Astrocyte (in vitro differentiated cells and primary cell): Measurements from ENCODE around the gene PPP1CB. TPM values are rescaled to one million over a fixed set of nuclear protein-coding genes. Genes with fewer than 3 reads are reported as not detected.

Source experiments
- DNase-seq: peaks from one replicate; pipeline ENCODE4 v3.0.0-alpha.2; 2010; ENCODE audit warnings: low read depth
- FAIRE-seq: peaks from 2 replicates; lab custom pipeline; 2011; peaks lifted over from hg19 to GRCh38; lab: Jason Lieb, UNC
- H2AFZ ChIP-seq: 2 replicates; pipeline ENCODE4 v1.6.0; 2012; ENCODE audit warnings: low read depth, low read length, inconsistent platforms
- H3K27ac ChIP-seq: 2 replicates; pipeline ENCODE4 v1.5.1; 2011; ENCODE audit warnings: low read depth, low read length, inconsistent platforms
- H3K27me3 ChIP-seq: 2 replicates; pipeline ENCODE4 v1.6.0; 2011; ENCODE audit warnings: low read length, inconsistent platforms; ENCODE audit not compliant: insufficient read depth
- H3K36me3 ChIP-seq: 2 replicates; pipeline ENCODE4 v1.5.1; 2011; ENCODE audit warnings: low read length, inconsistent platforms; ENCODE audit not compliant: insufficient read depth
- H3K4me1 ChIP-seq: 2 replicates; pipeline ENCODE4 v1.5.1; 2011; ENCODE audit warnings: low read length, inconsistent platforms; ENCODE audit not compliant: insufficient read depth
- H3K4me2 ChIP-seq: 2 replicates; pipeline ENCODE4 v1.6.0; 2012; ENCODE audit warnings: low read length, inconsistent platforms
- H3K4me3 ChIP-seq: 2 replicates; pipeline ENCODE4 v1.5.1; 2011; ENCODE audit warnings: low read depth, mild to moderate bottlenecking, low read length, inconsistent platforms; ENCODE audit not compliant: insufficient read depth
- H3K79me2 ChIP-seq: 2 replicates; pipeline ENCODE4 v1.6.0; 2012; ENCODE audit warnings: mild to moderate bottlenecking, low read length, inconsistent platforms; ENCODE audit not compliant: insufficient read depth
- H3K9ac ChIP-seq: 2 replicates; pipeline ENCODE4 v1.6.0; 2012; ENCODE audit warnings: mild to moderate bottlenecking, low read length, inconsistent platforms
- H3K9me3 ChIP-seq: 2 replicates; pipeline ENCODE4 v1.5.1; 2012; ENCODE audit warnings: low read depth, mild to moderate bottlenecking, low read length, inconsistent platforms; ENCODE audit not compliant: insufficient read depth
- H4K20me1 ChIP-seq: 2 replicates; pipeline ENCODE4 v1.6.0; 2012; ENCODE audit warnings: low read length, inconsistent platforms; ENCODE audit not compliant: insufficient read depth
- H3K27ac Mint-ChIP-seq: one replicate; pipeline ENCODE4 v1.8.0; 2021; ENCODE audit warnings: mild to moderate bottlenecking, mixed read lengths; ENCODE audit not compliant: unreplicated experiment
- H3K27me3 Mint-ChIP-seq: one replicate; pipeline ENCODE4 v1.8.0; 2021; ENCODE audit warnings: low read depth, mixed read lengths; ENCODE audit not compliant: unreplicated experiment
- H3K36me3 Mint-ChIP-seq: one replicate; pipeline ENCODE4 v1.8.0; 2021; ENCODE audit warnings: low read depth, mixed read lengths; ENCODE audit not compliant: unreplicated experiment
- H3K4me1 Mint-ChIP-seq: one replicate; pipeline ENCODE4 v1.8.0; 2021; ENCODE audit warnings: low read depth, mixed read lengths; ENCODE audit not compliant: unreplicated experiment
- H3K4me3 Mint-ChIP-seq: one replicate; pipeline ENCODE4 v1.8.0; 2021; ENCODE audit warnings: mild to moderate bottlenecking, moderate library complexity, mixed read lengths; ENCODE audit not compliant: unreplicated experiment
- H3K9me3 Mint-ChIP-seq: one replicate; pipeline ENCODE4 v1.8.0; 2021; ENCODE audit warnings: mild to moderate bottlenecking, mixed read lengths; ENCODE audit not compliant: unreplicated experiment
- CTCF ChIP-seq: IDR thresholded peaks from 2 replicates; pipeline ENCODE4 v1.5.1; 2011; ENCODE audit warnings: low read depth, mild to moderate bottlenecking, inconsistent platforms, low read length, moderate library complexity; ENCODE audit not compliant: insufficient read depth
- EZH2 ChIP-seq: IDR thresholded peaks from 2 replicates; pipeline ENCODE4 v1.6.1; 2012; ENCODE audit warnings: mild to moderate bottlenecking, low read length, inconsistent platforms; ENCODE audit not compliant: insufficient read depth
- total RNA-seq: library from RNA; stranded (reverse); gene quantifications from 2 replicates; pipeline ENCODE4 v1.2.1, GENCODE V29; 2021

PPP1CB gene
- total RNA-seq, 1 donor from 2014 or later, result 250 TPM

GRCh38 chr2:28720345-28720744 is 31.3 kb upstream of the PPP1CB start:
- Mint-ChIP-seq H3K4me1 (peaks cover 14% of the 10 kb centered on the region), H3K36me3 (no peaks in the 10 kb centered on the region), H3K4me3 (no peak overlapping the region), H3K27ac (no peak overlapping the region), H3K9me3 (peaks cover 2% of the 10 kb centered on the region), H3K27me3 (no peaks in the 10 kb centered on the region)
- H3K4me3 ChIP-seq, result no peak overlapping the region
- H3K27ac ChIP-seq, result no peak overlapping the region
- no peak overlapping the region for H2AFZ ChIP-seq
- no peak overlapping the region for H3K4me2 ChIP-seq
- H3K9ac ChIP-seq, result no peak overlapping the region
- no peaks in the 10 kb centered on the region for H4K20me1 ChIP-seq
- H3K79me2 ChIP-seq, result no peaks in the 10 kb centered on the region
- TF ChIP-seq EZH2, result no peak
- no peak for TF ChIP-seq CTCF
- peaks cover 17% of the 10 kb centered on the region for H3K4me1 ChIP-seq
- no peaks in the 10 kb centered on the region for H3K9me3 ChIP-seq
- DNase-seq, result no peak
- FAIRE-seq, result no peak
- H3K36me3 ChIP-seq, result no peaks in the 10 kb centered on the region
- H3K27me3 ChIP-seq, result no peaks in the 10 kb centered on the region

DNA sequence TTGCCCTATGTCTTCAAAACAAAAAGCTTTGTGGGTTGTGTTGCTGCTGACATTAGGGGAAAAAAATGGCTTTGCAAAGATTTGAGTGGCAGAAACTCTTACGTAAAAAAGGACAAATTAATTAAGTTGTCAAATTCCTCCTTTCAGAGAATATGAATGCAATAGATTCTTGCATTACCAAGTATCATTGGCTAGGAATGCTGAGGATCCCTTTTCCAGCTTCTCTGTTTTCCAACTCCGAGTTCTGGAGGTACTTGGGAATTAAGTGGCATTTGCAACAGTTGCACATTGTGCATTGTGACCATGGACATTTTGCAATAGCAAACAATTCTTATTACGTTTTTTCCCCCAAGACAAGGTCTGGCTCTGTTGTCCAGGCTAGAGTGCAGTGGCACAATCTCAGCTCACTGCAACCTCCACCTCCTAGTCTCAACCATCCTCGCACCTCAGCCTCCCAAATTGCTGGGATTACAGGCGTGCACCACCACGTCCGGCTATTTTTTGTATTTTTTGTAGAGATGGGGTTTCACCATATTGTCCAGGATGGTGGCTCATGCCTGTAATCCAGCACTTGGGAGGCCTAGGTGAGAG is 29.9 kb upstream of the PPP1CB start:
- no peak overlapping the region for H3K4me3 Mint-ChIP-seq
- no peaks in the 10 kb centered on the region for H3K27me3 ChIP-seq
- H3K9me3 Mint-ChIP-seq, result peaks cover 2% of the 10 kb centered on the region
- no peak for DNase-seq
- H3K4me1 Mint-ChIP-seq, result peaks cover 7% of the 10 kb centered on the region
- no peak overlapping the region for H3K9ac ChIP-seq
- no peaks in the 10 kb centered on the region for H3K79me2 ChIP-seq
- H3K9me3 ChIP-seq, result no peaks in the 10 kb centered on the region
- H4K20me1 ChIP-seq, result no peaks in the 10 kb centered on the region
- peaks cover 9% of the 10 kb centered on the region for H3K4me1 ChIP-seq
- H3K4me2 ChIP-seq, result no peak overlapping the region
- H3K36me3 Mint-ChIP-seq, result no peaks in the 10 kb centered on the region
- H2AFZ ChIP-seq, result no peak overlapping the region
- no peak for FAIRE-seq
- no peak overlapping the region for H3K27ac Mint-ChIP-seq
- H3K27ac ChIP-seq, result no peak overlapping the region
- no peak overlapping the region for H3K4me3 ChIP-seq
- H3K27me3 Mint-ChIP-seq, result no peaks in the 10 kb centered on the region
- TF ChIP-seq CTCF (no peak), EZH2 (no peak)
- no peaks in the 10 kb centered on the region for H3K36me3 ChIP-seq

GRCh38 chr2:28725021-28725711 is 26.5 kb upstream of the PPP1CB start:
- Histone ChIP-seq H4K20me1 (no peaks in the 10 kb centered on the region), H3K9me3 (no peaks in the 10 kb centered on the region), H3K79me2 (no peaks in the 10 kb centered on the region), H3K4me2 (no peak overlapping the region), H3K27ac (no peak overlapping the region), H3K4me3 (no peak overlapping the region), H3K4me1 (no peaks in the 10 kb centered on the region), H3K36me3 (no peaks in the 10 kb centered on the region), H3K27me3 (no peaks in the 10 kb centered on the region), H3K9ac (no peak overlapping the region), H2AFZ (no peak overlapping the region)
- Mint-ChIP-seq H3K9me3 (no peaks in the 10 kb centered on the region), H3K27me3 (no peaks in the 10 kb centered on the region), H3K4me3 (no peak overlapping the region), H3K36me3 (no peaks in the 10 kb centered on the region), H3K27ac (no peak overlapping the region), H3K4me1 (no peaks in the 10 kb centered on the region)
- TF ChIP-seq EZH2, result no peak
- TF ChIP-seq CTCF, result no peak
- no peak for FAIRE-seq
- no peak for DNase-seq
